H9 (cell line): Measurements from ENCODE around the gene ARID1A. TPM values are rescaled to one million over a fixed set of nuclear protein-coding genes. Genes with fewer than 3 reads are reported as not detected.

Experiments
- DNase-seq: peaks from one replicate; pipeline ENCODE4 v3.0.0-alpha.2; 2017
- H2AFZ ChIP-seq: one replicate; pipeline ENCODE4 v1.6.1; 2013; ENCODE audit warnings: mild to moderate bottlenecking, low read length, control low read depth, moderate library complexity
- H2AK5ac ChIP-seq: 2 replicates; pipeline ENCODE4 v1.6.1; 2013; ENCODE audit warnings: low read length, control low read depth, mixed read lengths; ENCODE audit not compliant: insufficient read length
- H2BK120ac ChIP-seq: one replicate; pipeline ENCODE4 v1.6.1; 2013; ENCODE audit warnings: low read depth, mild to moderate bottlenecking, low read length, control low read depth, inconsistent platforms; ENCODE audit not compliant: poor library complexity, severe bottlenecking
- H2BK12ac ChIP-seq: 2 replicates; pipeline ENCODE4 v1.6.1; 2013; ENCODE audit warnings: low read length, control low read depth, mixed read lengths, low read depth; ENCODE audit not compliant: insufficient read length
- H2BK15ac ChIP-seq: 2 replicates; pipeline ENCODE4 v1.6.1; 2013; ENCODE audit warnings: low read depth, low read length, control low read depth
- H2BK20ac ChIP-seq: one replicate; pipeline ENCODE4 v1.6.1; 2013; ENCODE audit warnings: low read depth, mild to moderate bottlenecking, low read length, control low read depth, inconsistent platforms; ENCODE audit not compliant: poor library complexity, severe bottlenecking
- H2BK5ac ChIP-seq: 2 replicates; pipeline ENCODE4 v1.6.1; 2013; ENCODE audit warnings: low read length, control low read depth, mixed read lengths; ENCODE audit not compliant: insufficient read length
- H3K14ac ChIP-seq: 2 replicates; pipeline ENCODE4 v1.6.1; 2013; ENCODE audit warnings: low read length, control low read depth; ENCODE audit not compliant: insufficient read depth
- H3K18ac ChIP-seq: 2 replicates; pipeline ENCODE4 v1.6.1; 2013; ENCODE audit warnings: low read depth, mild to moderate bottlenecking, mixed read lengths, low read length, control low read depth; ENCODE audit not compliant: insufficient read length
- H3K23ac ChIP-seq: 2 replicates; pipeline ENCODE4 v1.6.1; 2013; ENCODE audit warnings: low read length, control low read depth, mixed read lengths, low read depth; ENCODE audit not compliant: insufficient read length
- H3K23me2 ChIP-seq: 2 replicates; pipeline ENCODE4 v1.6.1; 2013; ENCODE audit warnings: low read depth, mild to moderate bottlenecking, mixed read lengths, low read length, control low read depth; ENCODE audit not compliant: insufficient read length, poor library complexity, severe bottlenecking
- H3K27ac ChIP-seq: 2 replicates; pipeline ENCODE4 v1.5.1; 2013; ENCODE audit warnings: low read length, control low read depth, mixed read lengths, low read depth; ENCODE audit not compliant: insufficient read length
- H3K27me3 ChIP-seq: 2 replicates; pipeline ENCODE4 v1.6.1; 2013; ENCODE audit warnings: low read length, control low read depth, inconsistent platforms; ENCODE audit not compliant: insufficient read depth
- H3K4ac ChIP-seq: 2 replicates; pipeline ENCODE4 v1.6.1; 2013; ENCODE audit warnings: low read depth, mild to moderate bottlenecking, control low read depth, inconsistent platforms, low read length, moderate library complexity
- H3K4me1 ChIP-seq: 2 replicates; pipeline ENCODE4 v1.6.1; 2013; ENCODE audit warnings: low read length, control low read depth, inconsistent platforms; ENCODE audit not compliant: insufficient read depth
- H3K4me2 ChIP-seq: 2 replicates; pipeline ENCODE4 v1.6.1; 2013; ENCODE audit warnings: low read length, control low read depth, mixed read lengths; ENCODE audit not compliant: insufficient read length, insufficient read depth
- H3K56ac ChIP-seq: 2 replicates; pipeline ENCODE4 v1.6.1; 2013; ENCODE audit warnings: low read depth, mild to moderate bottlenecking, mixed read lengths, low read length, control low read depth; ENCODE audit not compliant: insufficient read length
- H3K79me1 ChIP-seq: 2 replicates; pipeline ENCODE4 v1.6.1; 2013; ENCODE audit warnings: low read depth, mild to moderate bottlenecking, moderate library complexity, low read length, control low read depth, inconsistent platforms; ENCODE audit not compliant: insufficient read depth, poor library complexity, severe bottlenecking
- H3K79me2 ChIP-seq: 2 replicates; pipeline ENCODE4 v1.6.1; 2013; ENCODE audit warnings: low read length, control low read depth, inconsistent platforms; ENCODE audit not compliant: insufficient read depth
- H3K9ac ChIP-seq: 2 replicates; pipeline ENCODE4 v1.6.1; 2013; ENCODE audit warnings: low read length, control low read depth, mixed read lengths; ENCODE audit not compliant: insufficient read length; ENCODE audit errors: extremely low read depth
- H3K9me3 ChIP-seq: one replicate; pipeline ENCODE4 v1.6.1; 2013; ENCODE audit warnings: low read depth, low read length, inconsistent platforms; ENCODE audit not compliant: control insufficient read depth
- H3T11ph ChIP-seq: one replicate; pipeline ENCODE4 v1.6.1; 2013; ENCODE audit warnings: mild to moderate bottlenecking, low read length, control low read depth, inconsistent platforms
- H4K20me1 ChIP-seq: one replicate; pipeline ENCODE4 v1.6.1; 2013; ENCODE audit not compliant: control insufficient read depth, insufficient read length, insufficient read depth
- H4K5ac ChIP-seq: 2 replicates; pipeline ENCODE4 v1.6.1; 2013; ENCODE audit warnings: low read depth, mild to moderate bottlenecking, mixed read lengths, low read length, control low read depth; ENCODE audit not compliant: insufficient read length
- H4K8ac ChIP-seq: replicated peaks from 2 replicates; pipeline ENCODE4 v1.6.1; 2013; ENCODE audit warnings: low read length, control low read depth, mixed read lengths, low read depth; ENCODE audit not compliant: insufficient read length
- H4K91ac ChIP-seq: 2 replicates; pipeline ENCODE4 v1.6.1; 2013; ENCODE audit warnings: low read depth, mild to moderate bottlenecking, moderate library complexity, mixed read lengths, low read length, control low read depth; ENCODE audit not compliant: insufficient read length
- H3K27ac Mint-ChIP-seq, 3 experiments: 2 replicates in 2 of 3; 3 replicates in 1 of 3; pipeline ENCODE4 v1.8.0; 2020 to 2021; ENCODE audit warnings: mixed read lengths in 3 of 3, mild to moderate bottlenecking in 1 of 3, moderate library complexity in 1 of 3
- H3K27me3 Mint-ChIP-seq: 2 replicates; pipeline ENCODE4 v1.8.0; 2021; ENCODE audit warnings: low read depth, mild to moderate bottlenecking, moderate library complexity, mixed read lengths
- H3K36me3 Mint-ChIP-seq, 3 experiments: 2 replicates in 2 of 3; 3 replicates in 1 of 3; pipeline ENCODE4 v1.8.0; 2020 to 2021; ENCODE audit warnings: low read depth in 3 of 3, mixed read lengths in 3 of 3; ENCODE audit not compliant: insufficient read depth in 1 of 3
- H3K4me1 Mint-ChIP-seq, 2 experiments: 2 replicates each; pipeline ENCODE4 v1.8.0; 2020; ENCODE audit warnings: mixed read lengths in 2 of 2
- H3K4me3 Mint-ChIP-seq, 2 experiments: 2 replicates in 1 of 2; 3 replicates in 1 of 2; pipeline ENCODE4 v1.8.0; 2020 to 2021; ENCODE audit warnings: mild to moderate bottlenecking in 2 of 2, mixed read lengths in 2 of 2, moderate library complexity in 1 of 2
- H3K9me3 Mint-ChIP-seq, 2 experiments: 2 replicates in 1 of 2; 3 replicates in 1 of 2; pipeline ENCODE4 v1.8.0; 2020; ENCODE audit warnings: mild to moderate bottlenecking in 2 of 2, mixed read lengths in 2 of 2, moderate library complexity in 1 of 2
- CTCF ChIP-seq: fragments of 200-600 bp; sonication (generic); conservative IDR thresholded peaks from 3 replicates; pipeline ENCODE4 v1.8.0; 2021; ENCODE audit warnings: antibody characterized with exemption, mild to moderate bottlenecking
- WGBS: extraction: QIAGEN DNeasy Blood & Tissue Kit; methylation state at CpG from one replicate; pipeline ENCODE4 v1.1.7; 2013; ENCODE audit warnings: missing lambda C conversion rate, low lambda C conversion rate, mixed read lengths; ENCODE audit not compliant: insufficient read length; ENCODE audit errors: extremely low coverage; 5-methylcytosine and 5-hydroxymethylcytosine counted together
- total RNA-seq: library from RNA; stranded (reverse); gene quantifications from 2 replicates; pipeline ENCODE4 v1.2.1, GENCODE V29; 2021

Gene ARID1A
- total RNA-seq, 1 experiment from 2014 or later, result 147 TPM

- Mint-ChIP-seq H3K27ac (no peak overlapping the region), H3K27me3 (peaks cover 2% of the 10 kb centered on the region; the same call in 1 of the 2 replicates), H3K36me3 (no peaks in the 10 kb centered on the region; a peak in 1 of 7 replicates), H3K4me1 (peaks cover 31% of the 10 kb centered on the region in 2 experiments), H3K9me3 (no peaks in the 10 kb centered on the region; a peak in 1 of 5 replicates), H3K4me3 (no peak overlapping the region)
- Histone ChIP-seq H3K79me2 (no peaks in the 10 kb centered on the region), H4K8ac (no peak overlapping the region), H3K23me2 (peaks cover 14% of the 10 kb centered on the region), H3K14ac (no peak overlapping the region), H4K5ac (no peak overlapping the region), H3K9me3 (no peaks in the 10 kb centered on the region), H2BK5ac (no peak overlapping the region), H3K4ac (no peak overlapping the region), H2AFZ (no peak overlapping the region), H3K18ac (no peak overlapping the region), H2BK120ac (no peak overlapping the region), H3K56ac (no peak overlapping the region), H3K9ac (no peak overlapping the region), H3K27ac (no peak overlapping the region), H2BK12ac (no peak overlapping the region), H2AK5ac (no peak overlapping the region), H3K27me3 (no peaks in the 10 kb centered on the region), H3K79me1 (no peaks in the 10 kb centered on the region), H2BK20ac (no peak overlapping the region), H3K23ac (no peak overlapping the region), H3T11ph (no peak overlapping the region), H3K4me1 (no peaks in the 10 kb centered on the region; the same call in 1 of the 2 replicates), H3K4me2 (no peak overlapping the region), H4K20me1 (no peaks in the 10 kb centered on the region), H2BK15ac (no peak overlapping the region), H4K91ac (no peak overlapping the region)
- no peak for DNase-seq
- no CpG with 5 or more reads among the region's 2 CpGs for WGBS
- no peak for TF ChIP-seq CTCF
These were observed 5.7 kb upstream of the ARID1A start for GRCh38 chr1:26690157-26690556.
